GM21619 (cell line): ENCODE data around the gene NR6A1.

Source experiments
- ATAC-seq: cut with Tn5 transposase; IDR thresholded peaks from one replicate; pipeline ENCODE4 v1.9.1; 2021; ENCODE audit not compliant: unreplicated experiment

The NR6A1 gene

DNA sequence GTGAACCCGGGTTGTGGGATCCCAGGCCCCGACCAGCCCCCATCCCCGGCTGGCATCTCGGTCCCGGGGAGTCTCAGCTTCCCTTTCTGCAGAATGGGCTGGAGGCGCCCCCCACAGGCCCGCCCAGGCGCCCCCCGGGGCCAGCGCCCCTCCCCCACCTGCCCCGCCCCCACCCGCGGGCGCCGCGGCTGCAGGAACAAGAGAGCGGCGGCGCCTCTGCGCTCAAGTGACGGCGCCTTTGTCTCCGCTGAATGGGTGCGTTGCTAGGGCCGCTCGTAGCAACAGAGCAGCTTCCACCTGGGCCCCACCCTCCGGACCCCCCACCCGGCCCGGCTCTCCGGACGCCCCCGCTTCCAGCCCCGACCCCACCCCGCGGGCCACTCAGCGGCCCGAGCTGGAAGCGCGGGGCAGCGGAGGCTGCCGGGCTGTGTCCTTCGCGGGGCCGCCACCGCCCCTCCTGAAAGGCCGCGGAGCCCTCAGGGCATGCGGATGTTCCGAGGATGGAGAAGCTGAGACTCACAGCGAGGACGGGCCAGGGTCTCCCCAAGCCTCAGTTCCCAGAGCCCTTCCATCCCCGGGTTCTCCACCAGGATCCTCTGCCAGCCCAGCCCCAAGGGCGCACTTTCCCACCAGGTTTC lies 293.3 kb downstream of the NR6A1 start:
- no peak for ATAC-seq

DNA sequence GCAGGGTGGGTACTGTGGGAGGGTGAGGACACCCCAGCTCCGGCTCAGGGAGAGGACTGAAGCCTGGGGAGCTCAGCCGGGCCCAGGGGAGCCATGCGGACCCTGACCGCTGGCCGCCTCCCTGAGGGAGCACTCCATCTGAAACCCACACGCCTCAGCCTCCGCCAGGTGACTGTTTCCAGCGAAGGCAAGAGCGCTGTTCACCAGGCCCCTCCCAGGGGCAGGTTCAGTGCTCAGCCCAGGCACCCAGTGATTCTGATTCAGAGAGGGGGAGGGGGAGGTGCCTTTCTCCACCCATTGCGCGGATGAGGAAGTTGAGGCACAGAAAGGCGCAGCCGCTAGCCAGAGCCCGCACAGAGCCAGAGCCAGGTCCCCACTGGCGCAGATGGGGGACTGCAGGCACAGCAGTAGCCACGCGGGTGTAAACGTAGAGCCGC lies 293.9 kb downstream of the NR6A1 start:
- no peak for ATAC-seq

DNA sequence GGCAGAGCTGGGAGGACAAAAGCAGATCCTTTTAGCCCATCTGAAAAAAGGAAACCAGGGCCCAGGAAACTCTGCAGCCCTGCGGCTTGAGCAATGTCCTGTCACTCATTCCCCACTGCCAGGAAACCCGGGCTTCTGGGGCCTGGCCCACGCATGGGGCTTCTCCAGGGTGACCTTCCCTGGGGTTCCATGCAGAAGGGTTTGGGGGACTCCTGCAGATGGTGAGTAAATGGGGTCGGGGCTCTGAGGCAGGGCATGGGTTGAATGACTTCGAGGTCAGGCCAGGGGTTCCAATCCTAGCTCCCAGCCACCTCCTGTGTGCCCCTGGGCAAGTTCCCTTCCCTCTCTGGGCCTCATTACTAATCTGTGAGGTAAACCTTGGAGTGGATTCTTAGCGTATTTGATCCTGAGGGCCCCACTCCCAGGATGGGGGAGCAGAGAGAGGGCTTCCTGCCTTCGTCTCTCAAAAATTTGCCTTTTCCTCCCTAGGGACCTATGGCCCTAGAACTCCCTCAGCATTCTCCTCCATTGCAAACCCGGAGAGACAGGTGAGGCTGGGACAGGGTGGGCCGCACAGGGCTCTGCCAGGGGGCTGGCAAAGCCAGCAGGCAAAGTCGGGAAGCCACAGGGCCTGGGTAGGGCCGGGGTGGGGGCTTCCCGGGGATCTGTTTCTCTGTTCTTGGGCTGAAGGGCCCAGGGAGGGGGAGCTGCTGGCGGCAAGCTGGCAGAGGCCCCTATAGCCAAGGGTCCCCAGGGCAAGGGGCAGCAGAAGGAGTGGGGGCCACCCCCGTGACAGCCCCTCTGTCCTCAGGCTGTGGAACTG lies 295.0 kb downstream of the NR6A1 start:
- no peak for ATAC-seq

DNA sequence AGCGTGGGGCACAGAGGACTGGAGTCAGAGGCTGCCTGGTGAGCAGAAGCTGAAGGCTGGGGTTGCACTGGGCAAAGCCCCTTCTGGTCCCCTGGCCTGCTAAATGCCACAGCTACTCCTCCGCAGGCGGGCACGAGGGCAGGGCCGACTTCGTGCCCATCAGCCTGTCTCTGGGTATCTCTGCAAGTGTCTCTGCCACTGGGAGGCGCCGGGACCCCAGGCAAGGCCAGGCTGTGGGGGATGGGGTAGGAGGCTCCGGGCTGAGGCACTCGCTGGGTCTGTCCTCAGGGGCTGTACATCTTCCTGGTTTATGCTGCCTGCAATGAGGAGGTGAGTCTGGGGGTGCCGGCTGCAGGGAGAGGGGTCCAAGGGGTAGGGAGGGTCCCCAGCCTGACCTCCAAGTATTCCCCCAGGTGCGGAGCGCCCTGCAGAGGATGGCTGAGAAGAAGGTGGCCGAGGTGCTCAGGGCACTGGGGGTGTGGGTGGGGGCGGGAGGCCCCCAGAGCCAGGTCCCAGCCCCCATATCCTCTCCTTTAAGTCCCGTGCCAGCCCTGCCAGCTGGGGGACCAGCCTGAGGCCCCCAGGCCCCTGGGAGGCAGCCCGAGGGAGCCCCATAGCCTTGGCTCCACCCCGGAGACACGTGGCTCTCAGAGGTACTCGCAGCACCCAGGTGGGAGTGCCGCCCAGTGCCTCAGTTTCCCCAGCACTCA lies 295.8 kb downstream of the NR6A1 start:
- ATAC-seq: no peak

DNA sequence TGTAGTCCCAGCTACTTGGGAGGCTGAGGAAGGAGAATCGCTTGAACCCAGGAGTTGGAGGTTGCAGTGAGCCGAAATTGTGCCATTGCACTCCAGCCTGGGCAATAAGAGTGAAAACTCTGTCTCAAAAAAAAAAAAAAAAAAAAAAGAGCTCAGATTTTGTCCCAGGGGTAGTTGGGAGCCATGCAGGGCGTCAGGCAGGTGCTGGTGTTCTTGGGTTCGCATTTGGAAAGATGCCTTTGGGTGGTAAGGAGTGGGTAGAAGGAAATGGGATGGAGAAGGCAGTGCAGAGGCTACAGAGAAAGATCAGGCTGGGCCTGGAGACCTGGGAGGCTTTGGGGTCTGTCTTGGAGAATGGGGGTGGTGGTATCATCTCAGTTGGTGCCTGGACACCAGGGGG lies 297.0 kb downstream of the NR6A1 start:
- no peak for ATAC-seq

DNA sequence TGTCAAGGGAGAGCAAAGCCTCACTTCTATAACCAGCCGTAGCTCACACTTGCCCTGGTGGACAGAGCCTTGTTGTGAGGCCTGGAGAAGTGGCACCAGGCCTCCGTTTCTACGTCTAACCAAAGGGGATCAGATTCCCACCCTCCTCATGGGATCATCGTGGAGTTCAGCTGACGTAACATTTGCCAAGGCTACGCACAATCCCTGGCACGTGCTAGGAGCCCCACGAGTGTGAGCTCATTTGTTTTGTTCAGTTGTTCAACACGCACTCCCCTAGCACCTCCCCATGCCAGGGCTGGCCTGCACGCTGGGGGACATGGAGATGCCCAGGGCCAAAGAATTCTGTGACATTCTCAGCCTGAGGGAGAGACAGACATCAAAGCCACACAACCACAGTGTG lies 297.8 kb downstream of the NR6A1 start:
- no peak for ATAC-seq

DNA sequence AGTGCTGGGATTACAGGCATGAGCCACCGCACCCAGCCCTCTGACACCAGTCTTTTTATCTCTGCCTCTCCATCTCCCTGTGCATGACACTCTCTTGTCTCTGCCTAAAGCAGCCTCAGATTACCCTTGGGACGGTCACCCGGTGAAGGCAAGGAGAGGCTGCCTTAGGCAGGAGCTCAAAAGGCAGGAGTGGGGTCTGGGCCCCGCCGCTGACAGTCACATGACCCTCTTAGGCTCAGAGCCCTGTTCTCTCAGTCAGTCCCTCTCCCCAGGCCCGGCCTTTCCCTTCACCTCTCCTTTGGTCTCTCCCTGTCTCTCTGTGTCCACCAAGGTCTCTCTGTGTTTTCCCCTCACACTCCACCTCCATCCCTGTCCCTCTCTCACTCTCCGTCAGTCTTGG lies 298.3 kb downstream of the NR6A1 start:
- ATAC-seq: no peak

DNA sequence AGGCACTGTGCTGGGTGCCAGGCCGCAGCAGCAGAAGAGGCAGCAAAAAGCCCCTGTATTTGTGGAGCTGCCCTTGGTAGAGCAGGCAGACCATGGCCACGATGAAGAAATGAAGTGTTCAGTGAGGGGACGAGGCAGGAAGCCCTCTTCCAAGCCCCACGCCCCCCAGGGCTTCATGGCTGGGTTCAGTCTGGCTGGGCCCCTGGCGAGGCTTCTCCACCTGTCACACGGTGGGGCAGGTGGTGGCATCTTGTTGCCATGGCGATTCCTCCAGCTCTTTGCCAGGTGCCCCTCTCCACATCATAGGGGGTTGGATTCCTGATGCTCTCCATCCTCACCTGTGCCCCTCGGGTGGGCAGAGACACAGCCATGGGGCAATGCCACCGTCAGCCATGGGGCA lies 299.4 kb downstream of the NR6A1 start:
- ATAC-seq: no peak

DNA sequence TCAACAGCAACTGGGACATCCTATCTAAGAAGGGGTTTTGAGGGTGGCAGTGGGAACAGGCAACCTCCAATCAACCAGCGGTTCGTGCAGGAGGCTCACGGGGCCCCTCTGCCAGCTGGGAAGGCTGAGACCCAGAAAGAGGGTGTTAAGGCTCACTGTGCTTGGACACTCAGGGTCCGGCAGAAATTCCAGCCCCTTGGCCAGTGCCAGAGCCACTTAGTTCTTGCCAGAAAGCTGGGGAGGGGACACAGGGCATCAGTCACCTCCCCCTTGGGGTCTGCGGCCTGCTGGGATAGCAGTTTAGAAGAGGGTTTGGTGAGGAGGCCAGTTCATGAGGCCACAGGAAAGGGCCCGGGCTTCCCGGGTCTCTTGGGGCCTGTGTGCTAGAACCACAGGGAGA lies 300.4 kb downstream of the NR6A1 start:
- no peak for ATAC-seq

DNA sequence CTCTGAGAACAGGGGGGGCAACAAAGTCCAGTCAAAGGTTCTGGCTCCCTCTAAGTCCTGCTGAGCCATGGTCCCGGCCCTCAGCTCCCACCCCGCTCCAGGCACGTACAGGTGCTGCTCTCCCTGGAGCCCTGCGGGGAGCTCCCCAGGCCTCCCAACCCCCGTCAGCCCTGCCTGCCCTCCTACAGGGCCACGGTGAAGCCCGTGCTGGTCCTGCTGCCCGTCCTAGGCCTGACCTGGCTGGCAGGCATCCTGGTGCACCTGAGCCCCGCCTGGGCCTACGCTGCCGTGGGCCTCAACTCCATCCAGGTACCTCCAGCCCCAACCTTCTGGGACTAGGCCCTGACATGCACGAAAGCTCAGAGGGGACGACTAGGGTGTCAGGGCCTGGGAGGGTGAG lies 300.8 kb downstream of the NR6A1 start:
- ATAC-seq: no peak

DNA sequence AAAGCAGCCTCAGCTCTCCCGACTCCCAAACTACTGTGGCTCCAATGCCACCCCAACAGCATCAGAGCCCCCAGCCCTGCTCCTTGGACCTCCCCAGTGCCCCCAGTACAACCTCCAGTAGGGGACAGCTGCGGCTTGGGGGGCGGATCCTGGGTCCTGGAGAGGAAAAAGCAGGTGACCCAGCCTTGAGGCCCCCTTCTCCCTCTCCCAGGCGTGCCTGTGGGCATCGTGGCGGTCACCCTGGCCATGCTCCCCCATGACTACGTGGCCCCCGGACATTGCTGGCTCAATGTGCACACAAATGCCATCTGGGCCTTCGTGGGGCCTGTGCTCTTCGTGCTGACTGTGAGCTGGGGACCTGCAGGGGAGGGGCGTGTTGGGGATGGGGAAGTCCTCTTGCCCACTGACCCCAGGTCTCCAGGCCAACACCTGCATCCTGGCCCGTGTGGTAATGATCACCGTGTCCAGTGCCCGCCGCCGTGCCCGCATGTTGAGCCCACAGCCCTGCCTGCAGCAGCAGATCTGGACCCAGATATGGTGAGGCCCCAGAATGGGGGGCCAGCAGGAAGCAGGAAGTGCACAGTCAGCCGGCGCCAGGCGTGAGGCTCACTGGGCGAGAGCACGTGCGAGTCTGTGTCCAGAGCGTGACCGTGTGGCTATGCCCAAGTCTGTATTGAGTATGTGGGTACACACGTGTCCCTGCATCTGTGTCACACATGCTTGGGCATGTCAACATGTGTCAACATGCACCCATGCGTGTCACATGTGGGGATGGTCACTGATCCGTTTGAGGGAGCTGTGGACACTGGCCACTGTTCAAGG lies 301.9 kb downstream of the NR6A1 start:
- ATAC-seq: no peak

DNA sequence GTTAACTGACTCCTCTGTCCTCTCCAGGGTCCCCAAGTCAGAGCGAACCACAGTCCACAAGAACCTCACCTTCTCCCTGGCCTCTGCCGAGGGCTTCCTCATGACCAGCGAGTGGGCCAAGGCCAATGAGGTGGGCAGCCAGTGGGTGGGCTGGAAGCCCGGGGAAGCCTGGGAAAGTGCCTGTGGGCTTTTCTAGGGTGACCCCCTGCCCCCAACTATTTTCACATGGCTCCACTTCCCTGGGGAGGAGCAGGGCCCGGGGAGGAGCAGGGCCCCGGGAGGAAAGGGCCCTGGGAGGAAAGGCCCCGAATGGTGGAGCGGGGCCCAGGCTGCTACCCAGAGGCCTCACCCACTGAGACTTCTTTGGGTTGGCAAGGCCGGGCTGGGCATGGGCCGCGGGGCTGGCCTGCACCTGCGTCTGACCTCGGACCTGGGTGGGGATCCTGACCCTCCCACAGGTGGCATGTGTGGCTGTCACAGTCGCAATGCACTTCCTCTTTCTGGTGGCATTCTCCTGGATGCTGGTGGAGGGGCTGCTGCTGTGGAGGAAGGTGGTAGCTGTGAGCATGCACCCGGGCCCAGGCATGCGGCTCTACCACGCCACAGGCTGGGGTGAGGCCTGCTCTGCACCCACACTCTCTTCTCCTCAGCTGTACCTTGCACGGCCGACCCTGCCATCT lies 302.9 kb downstream of the NR6A1 start:
- no peak for ATAC-seq

DNA sequence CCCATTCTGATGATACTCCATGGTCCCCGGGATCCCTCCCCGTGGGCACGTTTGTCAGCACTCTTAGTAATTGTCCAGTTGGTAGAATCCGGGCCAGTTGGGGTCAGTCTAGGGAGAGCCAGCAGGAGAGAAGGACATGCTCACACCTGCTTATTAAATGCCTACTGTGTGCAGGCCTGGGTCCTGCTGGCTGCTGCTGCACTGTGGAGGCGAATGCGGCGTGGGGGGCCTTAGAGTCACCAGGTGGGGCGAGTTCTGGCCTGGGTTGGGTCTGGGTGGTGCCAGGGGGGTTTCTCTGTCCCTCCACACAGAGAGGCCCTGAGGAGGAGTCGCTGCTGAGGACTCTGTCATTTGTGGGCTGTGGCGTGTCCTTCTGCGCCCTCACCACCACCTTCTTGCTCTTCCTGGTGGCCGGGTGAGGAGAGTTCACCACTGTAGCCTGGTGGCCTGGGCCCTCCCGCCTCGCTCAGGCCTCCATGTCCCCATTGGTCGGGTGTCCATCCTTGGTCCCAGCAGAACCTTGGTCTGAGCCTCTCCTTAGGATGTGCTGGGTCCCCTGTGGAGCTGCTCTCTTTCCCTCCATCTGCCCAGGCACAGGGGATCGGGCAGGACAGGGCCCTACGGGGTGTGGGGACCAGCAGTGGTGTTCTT lies 303.6 kb downstream of the NR6A1 start:
- no peak for ATAC-seq
